A375 (cell line): ENCODE measurements around the gene VDAC1. TPM values are rescaled to one million over a fixed set of nuclear protein-coding genes. Genes with fewer than 3 reads are reported as not detected.

Experiments
- total RNA-seq: library from RNA; depleted of rRNA; stranded (reverse); fragments of >200 nt; shearing (Covaris generic); gene quantifications from 2 replicates; pipeline ENCODE4 v1.2.3, GENCODE V29; 2014; rRNA removed

The VDAC1 gene, protein sequence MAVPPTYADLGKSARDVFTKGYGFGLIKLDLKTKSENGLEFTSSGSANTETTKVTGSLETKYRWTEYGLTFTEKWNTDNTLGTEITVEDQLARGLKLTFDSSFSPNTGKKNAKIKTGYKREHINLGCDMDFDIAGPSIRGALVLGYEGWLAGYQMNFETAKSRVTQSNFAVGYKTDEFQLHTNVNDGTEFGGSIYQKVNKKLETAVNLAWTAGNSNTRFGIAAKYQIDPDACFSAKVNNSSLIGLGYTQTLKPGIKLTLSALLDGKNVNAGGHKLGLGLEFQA
- total RNA-seq: 231 and 276 TPM in 2 replicates

DNA sequence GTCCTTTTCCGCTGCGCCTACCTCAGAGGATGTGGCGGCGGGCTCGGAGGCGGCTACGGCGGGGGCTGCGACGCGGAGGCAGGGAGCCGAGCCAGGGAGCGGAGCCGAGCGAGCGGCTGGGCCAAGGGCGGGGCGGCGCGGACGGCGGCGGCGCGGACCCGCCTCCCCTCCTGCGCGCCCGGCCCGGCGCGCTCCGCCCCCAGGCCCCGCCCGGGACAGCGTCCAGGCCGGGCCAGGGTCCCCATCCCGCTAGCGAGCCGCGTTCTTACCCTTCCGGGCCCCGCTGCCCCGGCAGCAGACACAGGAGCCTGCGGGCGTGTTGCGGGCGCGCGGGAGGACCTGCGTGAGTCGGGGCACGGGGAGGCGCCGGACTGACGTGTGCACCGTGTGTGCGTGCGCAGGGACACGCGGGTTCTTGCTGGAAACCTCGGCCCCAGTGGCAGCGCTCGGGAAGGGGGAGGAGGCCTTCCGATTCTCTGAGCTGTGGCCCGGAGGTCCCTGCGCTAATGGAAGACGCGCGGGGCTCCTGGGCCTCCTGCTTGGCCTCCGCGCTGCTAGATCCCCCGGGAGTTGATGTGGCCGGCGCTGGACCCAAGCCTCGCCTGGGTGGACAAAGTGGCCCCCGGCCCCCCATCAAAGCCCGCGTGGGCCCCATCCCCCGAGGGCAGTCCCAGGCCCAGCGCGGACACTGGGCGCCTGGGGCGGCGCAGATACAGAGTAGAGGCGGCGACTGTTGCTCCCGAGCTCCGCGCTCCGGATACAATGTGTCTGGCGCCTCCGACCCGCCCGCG lies at the start of gene VDAC1:
Gene VDAC1, minus strand, starts transcription at position 350 of the 791 bp plus-strand sequence. CDS start 11,963 bp downstream, outside the sequence.

DNA sequence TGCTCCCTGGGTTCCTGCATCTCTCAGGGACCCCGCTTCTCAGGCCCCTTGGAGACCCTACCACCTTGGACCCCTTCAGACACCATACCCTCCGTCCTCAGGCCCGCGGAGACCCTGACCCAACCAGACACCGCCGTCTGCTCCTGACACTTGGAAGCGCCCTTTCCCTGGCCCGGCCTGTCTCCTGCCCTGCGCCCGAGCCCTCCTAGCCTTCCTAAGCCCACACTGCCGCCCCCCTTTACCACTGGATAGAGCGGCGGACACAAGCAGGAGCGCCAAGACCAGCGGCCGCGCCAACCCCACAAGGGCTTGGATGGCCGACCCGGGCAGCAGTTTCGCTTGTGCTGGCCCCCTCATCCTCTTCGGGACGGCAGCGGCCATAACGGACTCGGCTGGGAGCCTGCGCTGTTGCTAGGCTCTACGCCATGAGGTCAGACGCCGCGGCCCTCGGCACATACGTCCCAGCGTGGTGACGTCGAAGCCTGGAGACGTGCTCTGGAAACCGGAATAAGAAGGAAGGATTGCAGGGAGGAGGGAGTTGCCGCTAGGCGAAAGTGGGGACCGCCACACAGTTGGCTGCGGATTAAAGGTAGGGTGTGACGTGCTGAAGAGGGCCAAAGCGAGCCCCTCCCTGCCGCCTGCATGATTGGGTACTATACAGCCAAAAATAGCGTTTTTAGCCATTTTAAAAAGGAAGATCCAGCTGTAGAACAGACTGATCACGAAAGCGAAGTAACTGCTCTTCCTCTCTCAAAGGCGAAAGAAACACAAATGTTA lies 36.4 kb downstream of the VDAC1 start, which contains the start of gene C5orf15:
Gene C5orf15, minus strand, starts transcription at position 422 of the 777 bp plus-strand sequence. Its CDS starts 41 bp downstream, at position 381.

Other genes with a start within 250 kb of the VDAC1 start
- gene C5orf15, start 36.4 kb downstream of the VDAC1 start, total RNA-seq: 51.4 and 52.1 TPM in 2 replicates
- gene TCF7, start 109.7 kb upstream of the VDAC1 start, total RNA-seq: 0.72 and 2.7 TPM in 2 replicates
- 195 and 204 TPM in 2 replicates for gene SKP1, start 172.0 kb upstream of the VDAC1 start, total RNA-seq
- 264 and 286 TPM in 2 replicates for gene PPP2CA, start 221.1 kb upstream of the VDAC1 start, total RNA-seq